Uterus (tissue), 2 donors: ENCODE measurements around the gene AGT.

Experiments
- POLR2A ChIP-seq, 2 donors: fragments of 450-650 bp; IDR thresholded peaks; one replicate each; pipeline ENCODE4 v1.6.1; 2016; ENCODE audit warnings: antibody characterized with exemption in 2 of 2, mild to moderate bottlenecking in 1 of 2, moderate library complexity in 1 of 2
- TF ChIP-seq, protein P1 (sequence below), 4 experiments: fragments of 200-600 bp in 2 of 4; fragments of 450-650 bp in 2 of 4; sonication (generic) in 2 of 4; IDR thresholded peaks; one replicate each; pipeline ENCODE4 v1.5.1; 2016 to 2019; ENCODE audit warnings: antibody characterized with exemption in 4 of 4, mild to moderate bottlenecking in 2 of 4, moderate library complexity in 1 of 4

DNA sequence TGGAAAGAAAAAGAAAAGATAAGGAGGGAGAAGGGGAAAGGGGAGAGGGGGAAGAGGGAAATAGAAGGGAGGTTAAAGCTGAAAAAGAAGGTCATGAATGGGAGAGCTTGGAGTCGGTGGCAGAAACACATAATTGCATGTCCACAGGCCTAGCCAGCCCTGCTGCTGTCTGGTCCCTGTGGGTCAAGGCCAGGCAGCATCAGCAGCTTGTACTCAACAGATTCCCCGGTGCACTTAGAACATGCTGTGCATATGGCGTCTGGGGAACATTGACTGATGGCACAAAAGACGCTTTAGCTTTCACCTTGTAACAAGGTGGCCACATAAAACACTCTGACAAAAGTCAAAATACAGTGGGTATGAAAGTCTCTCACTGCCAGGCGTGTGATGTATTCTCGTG, 45.7 kb downstream of the AGT start:
- TF ChIP-seq, protein P1, sequence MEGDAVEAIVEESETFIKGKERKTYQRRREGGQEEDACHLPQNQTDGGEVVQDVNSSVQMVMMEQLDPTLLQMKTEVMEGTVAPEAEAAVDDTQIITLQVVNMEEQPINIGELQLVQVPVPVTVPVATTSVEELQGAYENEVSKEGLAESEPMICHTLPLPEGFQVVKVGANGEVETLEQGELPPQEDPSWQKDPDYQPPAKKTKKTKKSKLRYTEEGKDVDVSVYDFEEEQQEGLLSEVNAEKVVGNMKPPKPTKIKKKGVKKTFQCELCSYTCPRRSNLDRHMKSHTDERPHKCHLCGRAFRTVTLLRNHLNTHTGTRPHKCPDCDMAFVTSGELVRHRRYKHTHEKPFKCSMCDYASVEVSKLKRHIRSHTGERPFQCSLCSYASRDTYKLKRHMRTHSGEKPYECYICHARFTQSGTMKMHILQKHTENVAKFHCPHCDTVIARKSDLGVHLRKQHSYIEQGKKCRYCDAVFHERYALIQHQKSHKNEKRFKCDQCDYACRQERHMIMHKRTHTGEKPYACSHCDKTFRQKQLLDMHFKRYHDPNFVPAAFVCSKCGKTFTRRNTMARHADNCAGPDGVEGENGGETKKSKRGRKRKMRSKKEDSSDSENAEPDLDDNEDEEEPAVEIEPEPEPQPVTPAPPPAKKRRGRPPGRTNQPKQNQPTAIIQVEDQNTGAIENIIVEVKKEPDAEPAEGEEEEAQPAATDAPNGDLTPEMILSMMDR (IDR thresholded peaks at IDR 0.05), result no peak
- TF ChIP-seq POLR2A (IDR thresholded peaks at IDR 0.05), result no peak
